Prostate gland (tissue), 2 donors: ENCODE results near the gene KIAA0753.

Experiments
- CTCF ChIP-seq, 4 experiments: fragments of 200-600 bp in 2 of 4; fragments of 450-650 bp in 2 of 4; sonication (generic) in 2 of 4; IDR thresholded peaks; 1 replicate in 3 of 4; 2 replicates in 1 of 4; pipeline ENCODE4 v1.5.1; 2016 to 2019; ENCODE audit warnings: antibody characterized with exemption in 4 of 4, mild to moderate bottlenecking in 2 of 4, moderate library complexity in 2 of 4
- POLR2A ChIP-seq: fragments of 450-650 bp; IDR thresholded peaks from one replicate; pipeline ENCODE4 v1.6.1; 2016; ENCODE audit warnings: antibody characterized with exemption, mild to moderate bottlenecking
- POLR2AphosphoS5 ChIP-seq: sonication (generic); formaldehyde crosslinking; IDR thresholded peaks from one replicate; pipeline ENCODE4 v1.6.1; 2017; ENCODE audit warnings: antibody characterized with exemption

GRCh38 chr17:6681176-6681575 is 40.7 kb upstream of the KIAA0753 start:
- no peak for TF ChIP-seq CTCF (IDR thresholded peaks at IDR 0.05)
- no peak for TF ChIP-seq POLR2A
- TF ChIP-seq POLR2AphosphoS5, result no peak
